WTC11 (cell line): ENCODE data around the gene PSMD3. TPM values are rescaled to one million over a fixed set of nuclear protein-coding genes. Genes with fewer than 3 reads are reported as not detected.

Source experiments
- ATAC-seq: fragments of 200-7000 bp; cut with Tn5 transposase; 2 replicates; pipeline ENCODE4 v1.10.0; 2021; ENCODE audit warnings: mild to moderate bottlenecking, moderate library complexity
- CTCF ChIA-PET: fragments of 300-600 bp; sonication (Branson Sonifier 250); formaldehyde crosslinking; loops from one replicate; lab custom pipeline; 2021; ENCODE audit warnings: antibody characterized with exemption; lab: Charles Lee
- POLR2A ChIA-PET: fragments of 350-600 bp; sonication (Branson Sonifier 250); formaldehyde crosslinking; loops from one replicate; lab custom pipeline; 2021; ENCODE audit warnings: antibody characterized with exemption; lab: Charles Lee
- DNase-seq: peaks from one replicate; pipeline ENCODE4 v3.0.0; 2021; ENCODE audit warnings: low spot score
- H3K27ac Mint-ChIP-seq: 2 replicates; pipeline ENCODE4 v1.8.0; 2021; ENCODE audit warnings: mixed read lengths
- H3K27me3 Mint-ChIP-seq: 2 replicates; pipeline ENCODE4 v1.8.0; 2021; ENCODE audit warnings: low read depth, mild to moderate bottlenecking, moderate library complexity, mixed read lengths
- H3K36me3 Mint-ChIP-seq: 2 replicates; pipeline ENCODE4 v1.8.0; 2021; ENCODE audit warnings: mixed read lengths
- H3K4me1 Mint-ChIP-seq: 2 replicates; pipeline ENCODE4 v1.8.0; 2022; ENCODE audit warnings: mixed read lengths
- H3K4me3 Mint-ChIP-seq: 2 replicates; pipeline ENCODE4 v1.8.0; 2021; ENCODE audit warnings: mild to moderate bottlenecking, moderate library complexity, mixed read lengths
- H3K9me3 Mint-ChIP-seq: 2 replicates; pipeline ENCODE4 v1.8.0; 2021; ENCODE audit warnings: mixed read lengths
- ELF4 ChIP-seq: sonication (generic); formaldehyde crosslinking; IDR thresholded peaks from 2 replicates; pipeline ENCODE4 v1.8.1; 2022; ENCODE audit warnings: low read depth, mild to moderate bottlenecking, moderate library complexity, missing genetic modification reagents
- GABPB1 ChIP-seq: sonication (generic); formaldehyde crosslinking; IDR thresholded peaks from 2 replicates; pipeline ENCODE4 v1.8.1; 2023; ENCODE audit warnings: mild to moderate bottlenecking, missing genetic modification reagents
- HMGA2 ChIP-seq: fragments of 250-450 bp; sonication (Bioruptor Pico); IDR thresholded peaks from 2 replicates; pipeline ENCODE4 v1.4.0; 2021; ENCODE audit warnings: mild to moderate bottlenecking, moderate library complexity
- MXD4 ChIP-seq: fragments of 250-450 bp; sonication (Bioruptor Pico); IDR thresholded peaks from 2 replicates; pipeline ENCODE4 v1.8.0; 2021; ENCODE audit warnings: mild to moderate bottlenecking, moderate library complexity, borderline replicate concordance
- MYBL2 ChIP-seq: sonication (generic); formaldehyde crosslinking; IDR thresholded peaks from 2 replicates; pipeline ENCODE4 v1.8.1; 2023; ENCODE audit warnings: mild to moderate bottlenecking, moderate library complexity, missing genetic modification reagents
- NR2C2 ChIP-seq: sonication (generic); formaldehyde crosslinking; IDR thresholded peaks from 2 replicates; pipeline ENCODE4 v1.8.0; 2022; ENCODE audit warnings: mild to moderate bottlenecking, missing genetic modification reagents
- RELA ChIP-seq: sonication (generic); formaldehyde crosslinking; IDR thresholded peaks from 2 replicates; pipeline ENCODE4 v1.8.1; 2022; ENCODE audit warnings: missing genetic modification reagents, mild to moderate bottlenecking, borderline replicate concordance
- SMAD4 ChIP-seq: sonication (generic); formaldehyde crosslinking; IDR thresholded peaks from 2 replicates; pipeline ENCODE4 v1.8.0; 2022; ENCODE audit warnings: mild to moderate bottlenecking, missing genetic modification reagents
- SOX15 ChIP-seq: fragments of 250-450 bp; sonication (Bioruptor Pico); IDR thresholded peaks from 2 replicates; pipeline ENCODE4 v1.9.0; 2021; ENCODE audit warnings: mild to moderate bottlenecking
- TEAD1 ChIP-seq: sonication (generic); formaldehyde crosslinking; IDR thresholded peaks from 2 replicates; pipeline ENCODE4 v1.8.0; 2022; ENCODE audit warnings: mild to moderate bottlenecking, missing genetic modification reagents
- ZBTB21 ChIP-seq: sonication (generic); formaldehyde crosslinking; IDR thresholded peaks from 2 replicates; pipeline ENCODE4 v1.8.1; 2023; ENCODE audit warnings: mild to moderate bottlenecking, missing genetic modification reagents, borderline replicate concordance
- ZNF263 ChIP-seq: sonication (generic); formaldehyde crosslinking; IDR thresholded peaks from 2 replicates; pipeline ENCODE4 v1.8.1; 2022; ENCODE audit warnings: low read depth, mild to moderate bottlenecking, moderate library complexity, missing genetic modification reagents
- ZNF671 ChIP-seq: fragments of 250-450 bp; sonication (Bioruptor Pico); IDR thresholded peaks from 2 replicates; pipeline ENCODE4 v1.8.0; 2021; ENCODE audit warnings: mild to moderate bottlenecking
- total RNA-seq: library from RNA; stranded (reverse); gene quantifications from 3 replicates; pipeline ENCODE4 v1.2.3, GENCODE V29; 2021
- TF ChIP-seq, protein P1 (sequence below): sonication (generic); formaldehyde crosslinking; IDR thresholded peaks from 2 replicates; pipeline ENCODE4 v1.8.1; 2023; ENCODE audit warnings: mild to moderate bottlenecking, missing genetic modification reagents, borderline replicate concordance
- TF ChIP-seq, protein P2 (sequence below): fragments of 250-450 bp; sonication (Bioruptor Pico); IDR thresholded peaks from 2 replicates; pipeline ENCODE4 v2.1.2; 2022; ENCODE audit warnings: mild to moderate bottlenecking, moderate library complexity
- TF ChIP-seq, protein P3 (sequence below): fragments of 250-450 bp; sonication (Bioruptor Pico); IDR thresholded peaks from 2 replicates; pipeline ENCODE4 v1.9.0; 2021; ENCODE audit warnings: moderate library complexity, mild to moderate bottlenecking, inconsistent platforms, borderline replicate concordance
- TF ChIP-seq, protein P4 (sequence below): sonication (generic); formaldehyde crosslinking; IDR thresholded peaks from 2 replicates; pipeline ENCODE4 v1.8.1; 2022; ENCODE audit warnings: missing genetic modification reagents, borderline replicate concordance
- TF ChIP-seq, protein P5 (sequence below): sonication (generic); formaldehyde crosslinking; IDR thresholded peaks from 2 replicates; pipeline ENCODE4 v1.8.1; 2022; ENCODE audit warnings: low read depth, mild to moderate bottlenecking, moderate library complexity, missing genetic modification reagents, borderline replicate concordance
- TF ChIP-seq, protein P6 (sequence below): sonication (generic); formaldehyde crosslinking; IDR thresholded peaks from 2 replicates; pipeline ENCODE4 v1.8.1; 2023; ENCODE audit warnings: mild to moderate bottlenecking, moderate library complexity, missing genetic modification reagents
- TF ChIP-seq, protein P7 (sequence below): sonication (generic); formaldehyde crosslinking; IDR thresholded peaks from 2 replicates; pipeline ENCODE4 v1.8.0; 2023; ENCODE audit warnings: missing genetic modification reagents

Gene PSMD3
- total RNA-seq, 1 experiment from 2014 or later: 190 TPM

DNA sequence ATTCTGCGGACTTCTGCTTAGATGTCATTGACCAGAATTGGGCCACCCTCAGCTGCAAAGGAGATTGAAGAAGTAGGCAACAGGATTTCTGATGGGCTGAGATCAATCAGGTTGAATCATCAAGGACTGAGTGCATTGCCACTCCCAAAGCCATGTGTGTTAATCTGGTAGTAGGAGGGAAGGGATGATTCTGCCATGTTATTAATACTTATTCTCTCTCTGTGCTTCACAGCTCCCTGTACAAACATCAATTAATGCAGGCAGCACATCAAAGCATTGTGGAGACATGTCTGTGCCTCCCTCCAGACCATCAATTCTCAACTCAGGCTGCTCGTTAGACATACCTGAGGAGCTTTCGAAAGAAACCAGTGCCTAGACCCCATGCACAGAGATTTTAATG is 41.5 kb upstream of the PSMD3 start (continued):
- TF ChIP-seq, protein P1, sequence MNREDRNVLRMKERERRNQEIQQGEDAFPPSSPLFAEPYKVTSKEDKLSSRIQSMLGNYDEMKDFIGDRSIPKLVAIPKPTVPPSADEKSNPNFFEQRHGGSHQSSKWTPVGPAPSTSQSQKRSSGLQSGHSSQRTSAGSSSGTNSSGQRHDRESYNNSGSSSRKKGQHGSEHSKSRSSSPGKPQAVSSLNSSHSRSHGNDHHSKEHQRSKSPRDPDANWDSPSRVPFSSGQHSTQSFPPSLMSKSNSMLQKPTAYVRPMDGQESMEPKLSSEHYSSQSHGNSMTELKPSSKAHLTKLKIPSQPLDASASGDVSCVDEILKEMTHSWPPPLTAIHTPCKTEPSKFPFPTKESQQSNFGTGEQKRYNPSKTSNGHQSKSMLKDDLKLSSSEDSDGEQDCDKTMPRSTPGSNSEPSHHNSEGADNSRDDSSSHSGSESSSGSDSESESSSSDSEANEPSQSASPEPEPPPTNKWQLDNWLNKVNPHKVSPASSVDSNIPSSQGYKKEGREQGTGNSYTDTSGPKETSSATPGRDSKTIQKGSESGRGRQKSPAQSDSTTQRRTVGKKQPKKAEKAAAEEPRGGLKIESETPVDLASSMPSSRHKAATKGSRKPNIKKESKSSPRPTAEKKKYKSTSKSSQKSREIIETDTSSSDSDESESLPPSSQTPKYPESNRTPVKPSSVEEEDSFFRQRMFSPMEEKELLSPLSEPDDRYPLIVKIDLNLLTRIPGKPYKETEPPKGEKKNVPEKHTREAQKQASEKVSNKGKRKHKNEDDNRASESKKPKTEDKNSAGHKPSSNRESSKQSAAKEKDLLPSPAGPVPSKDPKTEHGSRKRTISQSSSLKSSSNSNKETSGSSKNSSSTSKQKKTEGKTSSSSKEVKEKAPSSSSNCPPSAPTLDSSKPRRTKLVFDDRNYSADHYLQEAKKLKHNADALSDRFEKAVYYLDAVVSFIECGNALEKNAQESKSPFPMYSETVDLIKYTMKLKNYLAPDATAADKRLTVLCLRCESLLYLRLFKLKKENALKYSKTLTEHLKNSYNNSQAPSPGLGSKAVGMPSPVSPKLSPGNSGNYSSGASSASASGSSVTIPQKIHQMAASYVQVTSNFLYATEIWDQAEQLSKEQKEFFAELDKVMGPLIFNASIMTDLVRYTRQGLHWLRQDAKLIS: no peak
- TF ChIP-seq, protein P2, sequence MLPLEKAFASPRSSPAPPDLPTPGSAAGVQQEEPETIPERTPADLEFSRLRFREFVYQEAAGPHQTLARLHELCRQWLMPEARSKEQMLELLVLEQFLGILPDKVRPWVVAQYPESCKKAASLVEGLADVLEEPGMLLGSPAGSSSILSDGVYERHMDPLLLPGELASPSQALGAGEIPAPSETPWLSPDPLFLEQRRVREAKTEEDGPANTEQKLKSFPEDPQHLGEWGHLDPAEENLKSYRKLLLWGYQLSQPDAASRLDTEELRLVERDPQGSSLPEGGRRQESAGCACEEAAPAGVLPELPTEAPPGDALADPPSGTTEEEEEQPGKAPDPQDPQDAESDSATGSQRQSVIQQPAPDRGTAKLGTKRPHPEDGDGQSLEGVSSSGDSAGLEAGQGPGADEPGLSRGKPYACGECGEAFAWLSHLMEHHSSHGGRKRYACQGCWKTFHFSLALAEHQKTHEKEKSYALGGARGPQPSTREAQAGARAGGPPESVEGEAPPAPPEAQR (CRISPR knock-in tag): no peak
- no peak for TF ChIP-seq TEAD1 (CRISPR knock-in tag)
- TF ChIP-seq, protein P3, sequence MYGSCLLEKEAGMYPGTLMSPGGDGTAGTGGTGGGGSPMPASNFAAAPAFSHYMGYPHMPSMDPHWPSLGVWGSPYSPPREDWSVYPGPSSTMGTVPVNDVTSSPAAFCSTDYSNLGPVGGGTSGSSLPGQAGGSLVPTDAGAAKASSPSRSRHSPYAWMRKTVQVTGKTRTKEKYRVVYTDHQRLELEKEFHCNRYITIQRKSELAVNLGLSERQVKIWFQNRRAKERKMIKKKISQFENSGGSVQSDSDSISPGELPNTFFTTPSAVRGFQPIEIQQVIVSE (CRISPR knock-in tag): no peak
- no peak for TF ChIP-seq MXD4 (CRISPR knock-in tag)
- TF ChIP-seq SMAD4 (CRISPR knock-in tag): no peak
- no peak for TF ChIP-seq GABPB1 (CRISPR knock-in tag)
- TF ChIP-seq ZNF263: no peak
- TF ChIP-seq, protein P4, sequence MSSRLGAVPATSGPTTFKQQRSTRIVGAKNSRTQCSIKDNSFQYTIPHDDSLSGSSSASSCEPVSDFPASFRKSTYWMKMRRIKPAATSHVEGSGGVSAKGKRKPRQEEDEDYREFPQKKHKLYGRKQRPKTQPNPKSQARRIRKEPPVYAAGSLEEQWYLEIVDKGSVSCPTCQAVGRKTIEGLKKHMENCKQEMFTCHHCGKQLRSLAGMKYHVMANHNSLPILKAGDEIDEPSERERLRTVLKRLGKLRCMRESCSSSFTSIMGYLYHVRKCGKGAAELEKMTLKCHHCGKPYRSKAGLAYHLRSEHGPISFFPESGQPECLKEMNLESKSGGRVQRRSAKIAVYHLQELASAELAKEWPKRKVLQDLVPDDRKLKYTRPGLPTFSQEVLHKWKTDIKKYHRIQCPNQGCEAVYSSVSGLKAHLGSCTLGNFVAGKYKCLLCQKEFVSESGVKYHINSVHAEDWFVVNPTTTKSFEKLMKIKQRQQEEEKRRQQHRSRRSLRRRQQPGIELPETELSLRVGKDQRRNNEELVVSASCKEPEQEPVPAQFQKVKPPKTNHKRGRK (CRISPR knock-in tag): no peak
- TF ChIP-seq, protein P5, sequence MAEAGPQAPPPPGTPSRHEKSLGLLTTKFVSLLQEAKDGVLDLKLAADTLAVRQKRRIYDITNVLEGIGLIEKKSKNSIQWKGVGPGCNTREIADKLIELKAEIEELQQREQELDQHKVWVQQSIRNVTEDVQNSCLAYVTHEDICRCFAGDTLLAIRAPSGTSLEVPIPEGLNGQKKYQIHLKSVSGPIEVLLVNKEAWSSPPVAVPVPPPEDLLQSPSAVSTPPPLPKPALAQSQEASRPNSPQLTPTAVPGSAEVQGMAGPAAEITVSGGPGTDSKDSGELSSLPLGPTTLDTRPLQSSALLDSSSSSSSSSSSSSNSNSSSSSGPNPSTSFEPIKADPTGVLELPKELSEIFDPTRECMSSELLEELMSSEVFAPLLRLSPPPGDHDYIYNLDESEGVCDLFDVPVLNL (CRISPR knock-in tag): no peak
- TF ChIP-seq, all 79 proteins: peak for 0

DNA sequence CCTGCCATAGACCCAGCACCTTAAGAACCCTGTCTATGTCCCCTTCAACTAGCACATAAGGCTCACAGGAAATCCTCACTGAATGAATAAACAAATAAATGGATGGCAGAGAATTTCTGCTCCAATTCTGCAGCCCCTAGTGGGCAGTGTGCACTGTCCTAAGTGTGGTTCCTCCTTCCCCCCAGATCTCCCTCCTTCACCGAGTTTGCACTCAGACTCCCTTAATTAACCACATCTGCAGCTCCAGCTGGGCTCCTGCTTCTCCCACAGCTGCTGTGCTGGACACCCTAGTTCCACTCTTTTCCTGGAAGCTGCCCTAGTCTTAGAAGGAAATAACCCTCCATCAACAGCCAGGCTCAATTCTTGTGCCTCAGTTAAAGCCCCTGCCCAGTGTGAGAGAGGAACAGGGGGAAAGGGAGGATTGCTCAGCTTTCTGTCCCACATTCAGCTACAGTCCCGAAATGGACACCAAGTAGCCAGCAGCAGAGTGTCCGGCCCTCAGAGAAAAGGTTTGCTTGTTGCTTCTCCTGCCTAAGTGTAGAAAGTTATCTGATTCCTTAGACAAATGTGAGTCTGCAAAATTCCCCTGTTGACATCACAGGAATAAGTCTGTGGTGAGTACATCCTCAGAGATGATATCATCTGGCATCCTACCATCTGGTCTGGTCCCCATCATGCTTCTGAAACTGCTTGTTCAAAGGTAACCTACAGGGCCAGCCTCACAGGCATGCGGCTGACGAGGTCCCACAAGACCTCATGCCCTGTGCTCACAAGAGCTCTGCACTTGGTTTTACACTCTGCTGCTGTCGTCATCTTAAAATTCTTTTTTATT is 40.8 kb upstream of the PSMD3 start:
- CTCF ChIA-PET: interaction anchor here (0.6 to 1.6 kb wide), 4 partner anchors 19 to 34 kb away, joined by 3 to 7 read pairs (median 5); no protein-coding TSS in a partner anchor
- TF ChIP-seq, protein P6, sequence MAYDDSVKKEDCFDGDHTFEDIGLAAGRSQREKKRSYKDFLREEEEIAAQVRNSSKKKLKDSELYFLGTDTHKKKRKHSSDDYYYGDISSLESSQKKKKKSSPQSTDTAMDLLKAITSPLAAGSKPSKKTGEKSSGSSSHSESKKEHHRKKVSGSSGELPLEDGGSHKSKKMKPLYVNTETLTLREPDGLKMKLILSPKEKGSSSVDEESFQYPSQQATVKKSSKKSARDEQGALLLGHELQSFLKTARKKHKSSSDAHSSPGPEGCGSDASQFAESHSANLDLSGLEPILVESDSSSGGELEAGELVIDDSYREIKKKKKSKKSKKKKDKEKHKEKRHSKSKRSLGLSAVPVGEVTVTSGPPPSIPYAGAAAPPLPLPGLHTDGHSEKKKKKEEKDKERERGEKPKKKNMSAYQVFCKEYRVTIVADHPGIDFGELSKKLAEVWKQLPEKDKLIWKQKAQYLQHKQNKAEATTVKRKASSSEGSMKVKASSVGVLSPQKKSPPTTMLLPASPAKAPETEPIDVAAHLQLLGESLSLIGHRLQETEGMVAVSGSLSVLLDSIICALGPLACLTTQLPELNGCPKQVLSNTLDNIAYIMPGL (CRISPR knock-in tag): no peak
- TF ChIP-seq, protein P7, sequence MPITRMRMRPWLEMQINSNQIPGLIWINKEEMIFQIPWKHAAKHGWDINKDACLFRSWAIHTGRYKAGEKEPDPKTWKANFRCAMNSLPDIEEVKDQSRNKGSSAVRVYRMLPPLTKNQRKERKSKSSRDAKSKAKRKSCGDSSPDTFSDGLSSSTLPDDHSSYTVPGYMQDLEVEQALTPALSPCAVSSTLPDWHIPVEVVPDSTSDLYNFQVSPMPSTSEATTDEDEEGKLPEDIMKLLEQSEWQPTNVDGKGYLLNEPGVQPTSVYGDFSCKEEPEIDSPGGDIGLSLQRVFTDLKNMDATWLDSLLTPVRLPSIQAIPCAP (CRISPR knock-in tag): no peak
- no peak for TF ChIP-seq RELA (CRISPR knock-in tag)
- no peak for TF ChIP-seq ELF4 (CRISPR knock-in tag)
- TF ChIP-seq ZNF671: no peak
- no peak for TF ChIP-seq SOX15 (CRISPR knock-in tag)
- no peak for TF ChIP-seq NR2C2
- TF ChIP-seq ZNF263: no peak
- no peak for TF ChIP-seq MYBL2 (CRISPR knock-in tag)
- TF ChIP-seq HMGA2 (CRISPR knock-in tag): no peak
- TF ChIP-seq ZBTB21 (CRISPR knock-in tag): no peak
- TF ChIP-seq, all 79 proteins: peak for 0
- no peaks in the 10 kb centered on the region for H3K9me3 Mint-ChIP-seq
- H3K27ac Mint-ChIP-seq: no peak overlapping the region
- ATAC-seq (peak; percentile 68), DNase-seq (no peak)
- POLR2A ChIA-PET: interaction anchor here (0.6 kb wide), 1 partner anchor 11 kb away, joined by 3 read pairs; no protein-coding TSS in a partner anchor
- peaks cover 7% of the 10 kb centered on the region; the same call in 1 of the 2 replicates for H3K4me1 Mint-ChIP-seq
- H3K4me3 Mint-ChIP-seq: no peak overlapping the region
- H3K27me3 Mint-ChIP-seq: no peaks in the 10 kb centered on the region; the same call in 1 of the 2 replicates
- no peaks in the 10 kb centered on the region for H3K36me3 Mint-ChIP-seq
